RWPE2 (cell line): Measurements from ENCODE around the gene SHE.

Experiments used
- ATAC-seq: fragments of 200-7000 bp; cut with Tn5 transposase; 3 replicates; pipeline ENCODE4 v1.9.1; 2021; ENCODE audit warnings: low read depth
- DNase-seq: peaks from one replicate; pipeline ENCODE4 v3.0.0-alpha.2; 2020; ENCODE audit warnings: low spot score
- H3K27ac ChIP-seq: fragments of 450-650 bp; 2 replicates; pipeline ENCODE4 v1.5.1; 2017; ENCODE audit warnings: mild to moderate bottlenecking; ENCODE audit not compliant: poor library complexity, severe bottlenecking
- H3K27me3 ChIP-seq: fragments of 250-450 bp; sonication (Bioruptor Pico); 2 replicates; pipeline ENCODE4 v1.5.1; 2021; ENCODE audit warnings: mild to moderate bottlenecking, moderate library complexity; ENCODE audit not compliant: insufficient read depth, poor library complexity, severe bottlenecking
- H3K36me3 ChIP-seq: fragments of 250-450 bp; sonication (Bioruptor Pico); 2 replicates; pipeline ENCODE4 v1.5.1; 2020; ENCODE audit warnings: low read depth, mild to moderate bottlenecking, moderate library complexity
- H3K4me1 ChIP-seq: fragments of 250-450 bp; sonication (Bioruptor Pico); 2 replicates; pipeline ENCODE4 v1.5.1; 2021; ENCODE audit warnings: mild to moderate bottlenecking, moderate library complexity; ENCODE audit not compliant: insufficient read depth, poor library complexity, severe bottlenecking
- H3K4me3 ChIP-seq: fragments of 250-450 bp; sonication (Bioruptor Pico); 2 replicates; pipeline ENCODE4 v1.5.1; 2021; ENCODE audit warnings: mild to moderate bottlenecking, moderate library complexity; ENCODE audit not compliant: severe bottlenecking
- H3K9me3 ChIP-seq: fragments of 250-450 bp; sonication (Bioruptor Pico); 2 replicates; pipeline ENCODE4 v1.5.1; 2021; ENCODE audit warnings: mild to moderate bottlenecking, moderate library complexity; ENCODE audit not compliant: severe bottlenecking
- CTCF ChIP-seq: fragments of 450-650 bp; IDR thresholded peaks from one replicate; pipeline ENCODE4 v1.5.1; 2017; ENCODE audit warnings: mild to moderate bottlenecking, moderate library complexity; ENCODE audit not compliant: poor library complexity, severe bottlenecking

SHE gene

GRCh38 chr1:154433161-154433764 is 68.9 kb downstream of the SHE start:
- Histone ChIP-seq H3K27ac (peak overlapping the region; percentile 91), H3K9me3 (no peaks in the 10 kb centered on the region), H3K27me3 (no peaks in the 10 kb centered on the region), H3K36me3 (peaks cover 45% of the 10 kb centered on the region), H3K4me1 (peaks cover 35% of the 10 kb centered on the region), H3K4me3 (no peak overlapping the region)
- DNase-seq (peak; percentile 92), ATAC-seq (peak; percentile 79)
- TF ChIP-seq CTCF, result no peak

- Histone ChIP-seq H3K27ac (peak overlapping the region; percentile 91), H3K36me3 (peaks cover 38% of the 10 kb centered on the region)
These were observed 70.4 kb downstream of the SHE start for GRCh38 chr1:154431586-154432373.

GRCh38 chr1:154430903-154431302 is 71.3 kb downstream of the SHE start:
- ATAC-seq, result no peak
- Histone ChIP-seq H3K9me3 (no peaks in the 10 kb centered on the region), H3K27ac (peak overlapping the region; percentile 91), H3K4me3 (no peak overlapping the region), H3K4me1 (peaks cover 51% of the 10 kb centered on the region), H3K27me3 (no peaks in the 10 kb centered on the region), H3K36me3 (peaks cover 31% of the 10 kb centered on the region)
- TF ChIP-seq CTCF, result no peak
- no peak for DNase-seq

More at GRCh38 chr1:154431586-154432373, 70.4 kb downstream of the SHE start:
- TF ChIP-seq CTCF, result no peak
- ATAC-seq (peak; percentile 67), DNase-seq (peak; percentile 87)
- Histone ChIP-seq H3K4me3 (no peak overlapping the region), H3K27me3 (no peaks in the 10 kb centered on the region), H3K4me1 (peaks cover 46% of the 10 kb centered on the region), H3K9me3 (no peaks in the 10 kb centered on the region)

GRCh38 chr1:154429841-154430611 is 72.2 kb downstream of the SHE start:
- Histone ChIP-seq H3K36me3 (peaks cover 24% of the 10 kb centered on the region), H3K27ac (peak overlapping the region; percentile 91), H3K4me3 (no peak overlapping the region), H3K9me3 (no peaks in the 10 kb centered on the region), H3K4me1 (peaks cover 51% of the 10 kb centered on the region), H3K27me3 (no peaks in the 10 kb centered on the region)
- ATAC-seq (no peak), DNase-seq (no peak)
- TF ChIP-seq CTCF, result no peak
